Smooth muscle cell (in vitro differentiated cells): Measurements from ENCODE around the gene VIP. TPM values are rescaled to one million over a fixed set of nuclear protein-coding genes. Genes with fewer than 3 reads are reported as not detected.

Source experiments
- DNase-seq: peaks from one replicate; lab custom pipeline; 2025; ENCODE audit not compliant: unreplicated experiment; lab: John Stamatoyannopoulos, UW
- H2AFZ ChIP-seq: fragments of 200-600 bp; sonication (generic); 2 replicates; pipeline ENCODE4 v1.6.0; 2016; ENCODE audit warnings: antibody characterized with exemption, low read depth, mild to moderate bottlenecking
- H3F3A ChIP-seq: fragments of 200-600 bp; sonication (generic); 2 replicates; pipeline ENCODE4 v1.6.0; 2017; ENCODE audit warnings: antibody characterized with exemption, low read depth
- H3K27ac ChIP-seq: fragments of 200-600 bp; sonication (generic); 2 replicates; pipeline ENCODE4 v1.5.1; 2016; ENCODE audit warnings: low read depth, mild to moderate bottlenecking
- H3K27me3 ChIP-seq: fragments of 200-600 bp; sonication (generic); 2 replicates; pipeline ENCODE4 v1.6.1; 2016; ENCODE audit warnings: low read depth, mild to moderate bottlenecking
- H3K36me3 ChIP-seq: fragments of 200-600 bp; sonication (generic); 2 replicates; pipeline ENCODE4 v1.5.1; 2016; ENCODE audit warnings: low read depth
- H3K4me1 ChIP-seq: fragments of 200-600 bp; sonication (generic); 2 replicates; pipeline ENCODE4 v1.5.1; 2016; ENCODE audit warnings: low read depth
- H3K4me2 ChIP-seq: fragments of 200-600 bp; sonication (generic); 2 replicates; pipeline ENCODE4 v1.6.0; 2016; ENCODE audit warnings: mild to moderate bottlenecking
- H3K4me3 ChIP-seq: fragments of 200-600 bp; sonication (generic); 2 replicates; pipeline ENCODE4 v1.5.1; 2016; ENCODE audit warnings: mild to moderate bottlenecking
- H3K79me2 ChIP-seq: fragments of 200-600 bp; sonication (generic); 2 replicates; pipeline ENCODE4 v1.6.0; 2016; ENCODE audit warnings: low read depth, mild to moderate bottlenecking
- H3K9ac ChIP-seq: fragments of 200-600 bp; sonication (generic); 2 replicates; pipeline ENCODE4 v1.6.0; 2016; ENCODE audit warnings: low read depth
- H3K9me3 ChIP-seq: fragments of 200-600 bp; sonication (generic); replicated peaks from 2 replicates; pipeline ENCODE4 v1.5.1; 2016; ENCODE audit warnings: low read depth
- H4K20me1 ChIP-seq: fragments of 200-600 bp; sonication (generic); 2 replicates; pipeline ENCODE4 v1.6.0; 2016; ENCODE audit warnings: low read depth
- WGBS: methylation state at CpG from one replicate; pipeline ENCODE4 v1.1.7; 2016; ENCODE audit warnings: low lambda C conversion rate; 5-methylcytosine and 5-hydroxymethylcytosine counted together
- polyA plus RNA-seq: library from polyadenylated mRNA; unstranded; fragments of >200 nt; fragmentation: Nextera tagmentation; extraction: Ambion mirVana; gene quantifications from 2 replicates; pipeline ENCODE4 v1.2.1, GENCODE V29; 2016
- total RNA-seq: library from RNA; depleted of rRNA; stranded (reverse); fragments of >200 nt; gene quantifications from 2 replicates; pipeline ENCODE4 v1.2.3, GENCODE V29; 2014
- TF ChIP-seq, protein P1 (sequence below): fragments of 200-600 bp; sonication (generic); IDR thresholded peaks from 2 replicates; pipeline ENCODE4 v1.5.1; 2017; ENCODE audit warnings: borderline replicate concordance, mild to moderate bottlenecking, antibody characterized with exemption; ENCODE audit not compliant: insufficient read depth, poor library complexity, severe bottlenecking

VIP gene
- total and polyA plus RNA-seq, 2 experiments from 2014 or later: not detected

GRCh38 chr6:152705327-152705726, 45.3 kb upstream of the VIP start:
- H3F3A ChIP-seq: no peaks in the 10 kb centered on the region
- WGBS: 93% methylated on average over 2 of the region's 2 CpGs
- TF ChIP-seq, protein P1, sequence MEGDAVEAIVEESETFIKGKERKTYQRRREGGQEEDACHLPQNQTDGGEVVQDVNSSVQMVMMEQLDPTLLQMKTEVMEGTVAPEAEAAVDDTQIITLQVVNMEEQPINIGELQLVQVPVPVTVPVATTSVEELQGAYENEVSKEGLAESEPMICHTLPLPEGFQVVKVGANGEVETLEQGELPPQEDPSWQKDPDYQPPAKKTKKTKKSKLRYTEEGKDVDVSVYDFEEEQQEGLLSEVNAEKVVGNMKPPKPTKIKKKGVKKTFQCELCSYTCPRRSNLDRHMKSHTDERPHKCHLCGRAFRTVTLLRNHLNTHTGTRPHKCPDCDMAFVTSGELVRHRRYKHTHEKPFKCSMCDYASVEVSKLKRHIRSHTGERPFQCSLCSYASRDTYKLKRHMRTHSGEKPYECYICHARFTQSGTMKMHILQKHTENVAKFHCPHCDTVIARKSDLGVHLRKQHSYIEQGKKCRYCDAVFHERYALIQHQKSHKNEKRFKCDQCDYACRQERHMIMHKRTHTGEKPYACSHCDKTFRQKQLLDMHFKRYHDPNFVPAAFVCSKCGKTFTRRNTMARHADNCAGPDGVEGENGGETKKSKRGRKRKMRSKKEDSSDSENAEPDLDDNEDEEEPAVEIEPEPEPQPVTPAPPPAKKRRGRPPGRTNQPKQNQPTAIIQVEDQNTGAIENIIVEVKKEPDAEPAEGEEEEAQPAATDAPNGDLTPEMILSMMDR: no peak
- no peaks in the 10 kb centered on the region for H3K79me2 ChIP-seq
- H3K4me3 ChIP-seq: no peak overlapping the region
- no peak for DNase-seq
- H3K4me2 ChIP-seq: no peak overlapping the region
- no peak overlapping the region for H3K27ac ChIP-seq
- no peak overlapping the region for H3K9ac ChIP-seq
- no peaks in the 10 kb centered on the region for H3K36me3 ChIP-seq
- H3K9me3 ChIP-seq: no peaks in the 10 kb centered on the region
- no peaks in the 10 kb centered on the region for H4K20me1 ChIP-seq
- no peaks in the 10 kb centered on the region for H3K27me3 ChIP-seq
- H2AFZ ChIP-seq: no peak overlapping the region
- H3K4me1 ChIP-seq: no peaks in the 10 kb centered on the region

DNA sequence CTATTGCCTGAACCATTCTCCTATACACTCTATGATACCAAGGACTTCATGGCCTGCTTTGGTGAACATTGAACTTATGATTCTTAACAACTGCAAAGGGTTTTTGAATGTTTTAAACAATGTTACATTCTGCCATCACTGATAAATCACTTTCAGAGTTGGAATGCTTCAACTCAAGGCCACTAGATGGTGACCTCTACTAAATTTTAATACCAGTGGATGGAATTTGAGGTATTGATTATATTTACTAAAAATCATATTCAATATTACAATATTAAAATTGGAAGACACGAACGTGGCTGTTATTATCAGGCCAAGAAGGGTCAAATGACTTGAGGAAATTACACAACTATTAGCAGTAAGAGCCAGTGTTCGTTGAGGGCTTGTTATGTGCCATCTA, 34.3 kb upstream of the VIP start:
- H3K79me2 ChIP-seq: no peaks in the 10 kb centered on the region
- TF ChIP-seq, protein P1: no peak
- no peak overlapping the region for H2AFZ ChIP-seq
- no peak overlapping the region for H3K4me2 ChIP-seq
- no peaks in the 10 kb centered on the region for H4K20me1 ChIP-seq
- H3K9ac ChIP-seq: no peak overlapping the region
- no peaks in the 10 kb centered on the region for H3K27me3 ChIP-seq
- no peaks in the 10 kb centered on the region for H3K36me3 ChIP-seq
- no peaks in the 10 kb centered on the region for H3F3A ChIP-seq
- H3K9me3 ChIP-seq: no peaks in the 10 kb centered on the region
- H3K4me3 ChIP-seq: no peak overlapping the region
- DNase-seq: no peak
- H3K4me1 ChIP-seq: no peaks in the 10 kb centered on the region
- 85% methylated on average over 3 of the region's 3 CpGs for WGBS
- H3K27ac ChIP-seq: no peak overlapping the region

- TF ChIP-seq, protein P1: no peak
- Histone ChIP-seq H3K79me2 (no peaks in the 10 kb centered on the region), H3K9ac (no peak overlapping the region), H2AFZ (no peak overlapping the region), H3K9me3 (no peaks in the 10 kb centered on the region), H3K4me3 (no peak overlapping the region), H3K27ac (no peak overlapping the region), H3F3A (no peaks in the 10 kb centered on the region), H3K27me3 (no peaks in the 10 kb centered on the region), H3K4me2 (no peak overlapping the region), H3K4me1 (no peaks in the 10 kb centered on the region), H3K36me3 (no peaks in the 10 kb centered on the region), H4K20me1 (no peaks in the 10 kb centered on the region)
- DNase-seq: no peak
- WGBS: 70% methylated on average over 3 of the region's 3 CpGs
These were observed 29.6 kb upstream of the VIP start for GRCh38 chr6:152720974-152721373.

DNA sequence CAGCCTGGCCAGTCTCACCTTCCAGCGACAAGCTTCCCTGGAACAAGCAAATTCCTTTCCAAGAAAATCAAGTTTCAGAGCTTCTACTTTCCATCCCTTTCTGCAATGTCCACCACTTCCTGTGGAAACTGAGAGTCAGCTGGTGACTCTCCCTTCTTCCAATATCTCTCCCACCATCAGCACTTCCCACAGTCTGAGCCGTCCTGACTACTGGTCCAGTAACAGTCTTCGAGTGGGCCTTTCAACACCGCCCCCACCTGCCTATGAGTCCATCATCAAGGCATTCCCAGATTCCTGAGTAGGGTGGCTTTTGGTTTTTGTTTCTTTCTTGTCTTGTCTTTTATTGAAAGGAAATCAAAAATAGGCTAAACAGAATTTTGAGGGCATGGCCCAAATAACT, 28.6 kb upstream of the VIP start:
- no peaks in the 10 kb centered on the region for H3K36me3 ChIP-seq
- H2AFZ ChIP-seq: no peak overlapping the region
- H3K9ac ChIP-seq: no peak overlapping the region
- no peaks in the 10 kb centered on the region for H3K79me2 ChIP-seq
- no peak overlapping the region for H3K4me2 ChIP-seq
- no peaks in the 10 kb centered on the region for H4K20me1 ChIP-seq
- no peak overlapping the region for H3K27ac ChIP-seq
- DNase-seq: no peak
- TF ChIP-seq, protein P1: no peak
- H3K4me3 ChIP-seq: no peak overlapping the region
- H3K27me3 ChIP-seq: no peaks in the 10 kb centered on the region
- WGBS: 55% methylated on average over 4 of the region's 4 CpGs
- H3F3A ChIP-seq: no peaks in the 10 kb centered on the region
- H3K9me3 ChIP-seq: no peaks in the 10 kb centered on the region
- no peaks in the 10 kb centered on the region for H3K4me1 ChIP-seq
